NCI-H1048 (cell line): ENCODE measurements around the gene NUSAP1.
"Not testable (repeated sequence)": the region's sequence is repeated elsewhere in the genome, so short reads cannot be mapped to it uniquely, and the experiment has no call there.

Source experiments
- DNase-seq: peaks from one replicate; lab custom pipeline; 2025; lab: John Stamatoyannopoulos, UW

Gene NUSAP1, protein sequence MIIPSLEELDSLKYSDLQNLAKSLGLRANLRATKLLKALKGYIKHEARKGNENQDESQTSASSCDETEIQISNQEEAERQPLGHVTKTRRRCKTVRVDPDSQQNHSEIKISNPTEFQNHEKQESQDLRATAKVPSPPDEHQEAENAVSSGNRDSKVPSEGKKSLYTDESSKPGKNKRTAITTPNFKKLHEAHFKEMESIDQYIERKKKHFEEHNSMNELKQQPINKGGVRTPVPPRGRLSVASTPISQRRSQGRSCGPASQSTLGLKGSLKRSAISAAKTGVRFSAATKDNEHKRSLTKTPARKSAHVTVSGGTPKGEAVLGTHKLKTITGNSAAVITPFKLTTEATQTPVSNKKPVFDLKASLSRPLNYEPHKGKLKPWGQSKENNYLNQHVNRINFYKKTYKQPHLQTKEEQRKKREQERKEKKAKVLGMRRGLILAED

GRCh38 chr15:41332194-41333025, at the start of gene NUSAP1, which contains the start of gene OIP5:
NUSAP1 (plus strand) TSS chr15:41332881; CDS start chr15:41332958, 77 bp downstream.
OIP5 (minus strand) TSS chr15:41332591; CDS start chr15:41332561, 30 bp downstream.
- DNase-seq: peak; percentile 99

- not testable (repeated sequence) for DNase-seq
These were observed 49.6 kb upstream of the NUSAP1 start for GRCh38 chr15:41282980-41283652.

- peak; percentile 97 for DNase-seq
These were observed 48.8 kb upstream of the NUSAP1 start for GRCh38 chr15:41283653-41284426.

DNA sequence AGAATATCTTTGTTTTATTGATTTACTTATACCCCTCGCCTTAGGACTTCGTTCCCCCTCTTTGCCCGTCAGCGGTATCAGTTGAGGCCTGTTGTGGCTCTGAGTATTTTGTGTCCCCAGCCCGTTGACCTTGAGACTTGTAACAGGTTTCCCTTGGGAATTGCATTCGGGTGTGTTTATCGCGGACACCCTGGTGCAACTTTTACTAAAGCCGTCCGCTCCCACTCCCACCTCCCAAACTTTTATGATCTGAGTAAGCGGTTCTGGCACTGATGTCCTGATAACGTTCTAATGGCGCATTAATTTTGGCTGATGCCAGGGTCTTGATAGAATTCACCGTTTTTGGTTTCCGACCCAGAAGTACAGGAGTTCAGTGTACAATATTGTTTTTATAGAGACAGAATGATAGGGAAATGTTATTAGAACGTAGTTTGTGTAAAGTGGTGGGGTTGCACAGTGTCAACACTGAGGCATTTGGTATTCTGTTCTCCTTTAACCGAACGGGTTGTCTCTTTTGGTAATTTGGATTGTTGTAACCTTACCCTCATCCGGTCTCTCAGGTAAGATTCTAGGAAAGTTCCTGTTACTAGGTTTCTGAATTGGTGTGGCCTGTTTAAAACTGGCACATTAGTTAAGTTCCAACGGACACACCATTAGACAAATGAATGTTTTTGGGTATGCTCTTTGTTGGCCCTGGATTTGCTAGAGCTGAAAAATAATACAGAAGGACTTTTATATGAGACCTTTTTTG, 48.1 kb upstream of the NUSAP1 start:
- no peak for DNase-seq

DNA sequence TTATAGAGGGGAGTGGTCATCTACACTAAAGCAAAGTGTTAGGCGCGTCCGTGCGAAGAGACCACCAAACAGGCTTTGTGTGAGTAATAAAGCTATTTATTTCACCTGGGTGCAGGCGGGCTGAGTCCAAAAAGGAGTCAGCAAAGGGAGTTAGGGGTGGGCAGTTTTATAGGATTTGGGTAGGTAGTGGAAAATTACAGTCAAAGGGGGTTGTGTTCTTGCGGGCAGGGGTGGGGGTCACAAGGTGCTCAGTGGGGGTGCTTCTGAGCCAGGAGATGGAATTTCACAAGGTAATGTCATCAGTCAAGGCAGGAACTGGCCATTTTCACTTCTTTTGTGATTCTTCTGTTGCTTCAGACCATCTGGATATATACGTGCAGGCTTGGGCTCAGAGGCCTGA, 47.4 kb upstream of the NUSAP1 start:
- DNase-seq: no peak

DNA sequence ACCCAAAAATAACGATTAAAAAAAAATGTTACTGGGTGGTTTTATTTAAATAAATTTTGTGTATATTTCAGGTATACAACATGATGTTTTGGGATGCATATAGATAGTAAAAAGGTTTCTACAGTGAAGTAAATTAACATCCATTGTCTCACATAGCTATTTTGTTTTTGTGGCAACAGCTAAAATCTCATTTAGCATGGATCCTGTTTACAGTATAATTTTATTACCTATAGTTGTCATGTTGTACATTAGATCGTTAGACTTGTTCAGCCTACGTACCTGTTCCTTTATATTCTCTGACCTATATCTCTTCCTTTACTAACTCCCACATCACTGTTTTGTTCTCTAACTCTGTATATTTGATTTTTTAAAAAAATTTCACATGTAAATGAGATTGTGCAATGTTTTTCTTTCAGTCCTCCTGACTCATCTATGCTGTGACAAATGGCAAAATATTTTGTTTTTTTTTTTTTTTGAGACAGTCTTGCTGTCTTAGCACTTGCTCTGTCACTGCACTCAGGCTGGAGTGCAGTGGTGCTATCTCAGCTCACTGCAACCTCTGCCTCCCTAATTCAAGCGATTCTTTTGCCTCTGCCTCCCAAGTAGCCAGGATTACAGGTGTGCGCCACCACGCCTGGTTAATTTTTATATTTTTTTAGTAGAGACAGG, 45.9 kb upstream of the NUSAP1 start:
- no peak for DNase-seq

- no peak for DNase-seq
These were observed 44.2 kb upstream of the NUSAP1 start for GRCh38 chr15:41288464-41288863.

DNA sequence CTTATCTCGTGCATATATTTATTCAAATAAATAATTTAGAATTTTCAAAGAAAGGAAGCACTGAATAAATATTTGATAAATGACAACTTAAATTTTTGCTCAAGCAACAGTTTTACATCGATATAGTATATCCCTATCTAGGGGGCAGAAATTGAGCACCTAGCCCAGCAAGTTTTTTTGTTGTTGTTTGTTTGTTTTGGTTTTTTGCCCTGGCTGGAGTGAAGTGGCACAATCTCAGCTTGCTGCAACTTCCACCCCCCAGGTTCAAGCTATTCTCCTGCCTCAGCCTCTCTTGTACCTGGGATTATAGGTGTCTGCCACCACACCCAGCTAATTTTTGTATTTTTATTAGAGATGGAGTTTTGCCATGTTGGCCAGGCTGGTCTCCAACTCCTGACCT, 42.7 kb upstream of the NUSAP1 start:
- DNase-seq: no peak

DNA sequence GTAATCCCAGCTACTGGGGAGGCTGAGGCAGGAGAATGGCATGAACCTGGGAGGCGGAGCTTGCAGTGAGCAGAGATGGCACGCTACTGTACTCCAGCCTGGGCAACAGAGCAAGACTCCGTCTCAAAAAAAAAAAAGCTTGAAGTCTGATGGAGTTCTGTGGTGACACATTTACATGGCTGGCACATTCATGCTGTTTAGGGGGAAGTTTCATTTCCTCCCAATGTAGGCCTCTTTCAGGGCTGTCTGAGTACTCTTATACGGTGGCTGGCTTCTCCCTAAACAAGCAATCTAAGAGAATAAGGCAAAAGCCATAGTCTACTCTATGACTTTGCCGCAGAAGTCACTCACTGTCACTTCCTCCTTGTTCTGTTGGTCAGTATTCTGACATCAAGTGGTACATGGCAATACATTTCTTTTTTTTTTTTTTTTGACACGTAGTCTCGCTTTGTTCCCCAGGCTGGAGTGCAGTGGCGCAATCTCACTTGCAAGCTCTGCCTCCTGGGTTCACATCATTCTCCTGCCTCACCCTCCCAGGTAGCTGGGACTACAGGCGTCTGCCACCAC, 41.5 kb upstream of the NUSAP1 start:
- no peak for DNase-seq

GRCh38 chr15:41292521-41292920, 40.2 kb upstream of the NUSAP1 start:
- DNase-seq: no peak

- DNase-seq: not testable (repeated sequence)
These were observed 31.5 kb upstream of the NUSAP1 start for GRCh38 chr15:41301139-41301538.

GRCh38 chr15:41301587-41301986, 31.1 kb upstream of the NUSAP1 start:
- DNase-seq: no peak

- DNase-seq: no peak
These were observed 28.4 kb upstream of the NUSAP1 start for GRCh38 chr15:41304149-41304770.

- DNase-seq: no peak
These were observed 25.0 kb upstream of the NUSAP1 start for GRCh38 chr15:41307679-41308078.

- DNase-seq: no peak
These were observed 23.3 kb upstream of the NUSAP1 start for GRCh38 chr15:41309226-41309905.

- DNase-seq: not testable (repeated sequence)
These were observed 11.8 kb upstream of the NUSAP1 start for GRCh38 chr15:41320805-41321330.

DNA sequence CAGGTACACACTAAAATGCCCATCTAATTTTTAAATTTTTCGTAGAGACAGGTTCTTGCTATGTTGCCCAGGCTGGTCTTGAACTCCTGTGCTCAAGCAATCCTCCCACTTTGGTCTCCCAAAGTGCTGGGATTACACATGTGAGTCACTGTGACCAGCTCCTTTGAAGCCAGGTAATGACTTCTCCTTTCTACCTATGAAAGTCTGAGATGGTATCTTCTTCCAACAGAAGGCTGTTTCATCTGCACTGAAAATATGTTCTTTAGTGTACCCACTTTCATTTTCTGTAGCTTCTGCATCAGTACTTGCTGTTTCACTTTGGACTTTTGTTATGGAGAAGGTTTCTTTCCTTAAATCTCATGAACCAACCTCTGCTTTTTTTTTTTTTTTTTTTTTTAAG, 9.1 kb upstream of the NUSAP1 start:
- no peak for DNase-seq

DNA sequence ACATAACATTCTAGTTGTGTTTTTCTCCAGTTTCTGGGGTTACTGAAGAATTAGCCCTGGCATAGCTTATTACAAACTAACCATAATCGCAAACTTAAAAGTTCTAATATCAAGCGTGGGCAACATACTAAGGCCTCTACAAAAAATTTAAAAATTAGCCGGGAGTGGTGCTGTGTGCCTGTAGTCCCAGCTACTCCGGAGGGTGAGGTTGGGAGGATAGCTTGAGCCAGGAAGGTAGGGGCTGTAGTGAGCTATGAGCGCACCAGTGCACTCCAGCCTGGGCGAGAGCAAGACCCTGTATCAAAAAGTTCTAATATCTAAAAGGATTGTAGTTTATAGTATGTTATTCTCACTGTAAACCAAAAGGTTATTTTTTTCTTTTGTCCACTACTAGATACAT, 1.4 kb upstream of the NUSAP1 start:
- no peak for DNase-seq

DNA sequence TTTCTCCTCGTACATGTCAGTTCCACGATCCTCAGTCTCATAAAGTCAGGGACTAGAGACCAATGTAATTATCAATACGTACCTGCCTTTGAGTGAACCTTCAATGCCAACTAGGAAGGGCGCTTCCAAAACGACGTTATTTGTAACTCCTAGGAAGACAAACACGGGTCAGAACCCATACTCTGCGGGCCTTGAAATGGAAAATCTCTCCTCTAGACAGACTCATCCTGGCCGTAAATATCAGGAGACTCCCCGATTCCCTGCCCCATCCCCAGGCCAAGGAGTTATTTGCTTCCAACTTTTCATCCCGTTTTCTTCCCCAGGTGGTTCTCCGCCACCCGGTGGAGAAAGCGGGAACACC, 868 bp upstream of the NUSAP1 start:
- no peak for DNase-seq
